Tibial nerve (tissue), 4 donors: ENCODE data around the gene SMAD6. TPM values are rescaled to one million over a fixed set of nuclear protein-coding genes. Genes with fewer than 3 reads are reported as not detected.

Experiments used
- DNase-seq, 2 donors: peaks; one replicate each; pipeline ENCODE4 v3.0.0-alpha.2; 2019; ENCODE audit warnings: low spot score in 2 of 2
- H3K27ac ChIP-seq, 4 donors: fragments of 200-600 bp; sonication (generic) in 3 of 4; one replicate each; pipeline ENCODE4 v1.5.1; 2017 to 2019; ENCODE audit warnings: mild to moderate bottlenecking in 1 of 4
- H3K27me3 ChIP-seq, 2 donors: fragments of 200-600 bp; sonication (generic) in 1 of 2; one replicate each; pipeline versions ENCODE4 v1.5.1 to v1.6.0; 2017 to 2019
- H3K36me3 ChIP-seq, 3 donors: fragments of 200-600 bp; sonication (generic); one replicate each; pipeline ENCODE4 v1.5.1; 2018 to 2019
- H3K4me1 ChIP-seq, 4 donors: fragments of 200-600 bp; sonication (generic) in 3 of 4; one replicate each; pipeline ENCODE4 v1.5.1; 2017 to 2019
- H3K4me3 ChIP-seq, 4 donors: fragments of 200-600 bp; sonication (generic) in 3 of 4; one replicate each; pipeline ENCODE4 v1.5.1; 2017 to 2019; ENCODE audit warnings: mild to moderate bottlenecking in 1 of 4, moderate library complexity in 1 of 4
- H3K9me3 ChIP-seq, 4 donors: fragments of 200-600 bp; sonication (generic) in 3 of 4; one replicate each; pipeline ENCODE4 v1.5.1; 2017 to 2019
- EP300 ChIP-seq, 2 donors: sonication (generic); formaldehyde crosslinking; IDR thresholded peaks; one replicate each; pipeline ENCODE4 v1.6.1; 2017; ENCODE audit warnings: antibody characterized with exemption in 2 of 2, mild to moderate bottlenecking in 1 of 2
- POLR2A ChIP-seq, 2 donors: fragments of 450-650 bp; IDR thresholded peaks; one replicate each; pipeline ENCODE4 v1.6.1; 2017; ENCODE audit warnings: antibody characterized with exemption in 2 of 2, mild to moderate bottlenecking in 2 of 2, moderate library complexity in 2 of 2
- WGBS, 2 donors: methylation state at CpG; one replicate each; pipeline ENCODE4 v1.1.5; 2018; 5-methylcytosine and 5-hydroxymethylcytosine counted together
- total RNA-seq, 4 donors: library from RNA; depleted of rRNA; stranded (reverse); fragments of >200 nt; gene quantifications; one replicate each; pipeline ENCODE4 v1.1.0, GENCODE V29; 2016
- TF ChIP-seq, protein P1 (sequence below), 5 experiments: fragments of 200-600 bp in 3 of 5; fragments of 450-650 bp in 2 of 5; sonication (generic) in 3 of 5; IDR thresholded peaks; one replicate each; pipeline ENCODE4 v1.5.1; 2016 to 2019; ENCODE audit warnings: antibody characterized with exemption in 5 of 5, mild to moderate bottlenecking in 3 of 5, moderate library complexity in 2 of 5

The SMAD6 gene
- total RNA-seq, 4 donors from 2014 or later: 41.9 to 57.2 (median 48.6) TPM

DNA sequence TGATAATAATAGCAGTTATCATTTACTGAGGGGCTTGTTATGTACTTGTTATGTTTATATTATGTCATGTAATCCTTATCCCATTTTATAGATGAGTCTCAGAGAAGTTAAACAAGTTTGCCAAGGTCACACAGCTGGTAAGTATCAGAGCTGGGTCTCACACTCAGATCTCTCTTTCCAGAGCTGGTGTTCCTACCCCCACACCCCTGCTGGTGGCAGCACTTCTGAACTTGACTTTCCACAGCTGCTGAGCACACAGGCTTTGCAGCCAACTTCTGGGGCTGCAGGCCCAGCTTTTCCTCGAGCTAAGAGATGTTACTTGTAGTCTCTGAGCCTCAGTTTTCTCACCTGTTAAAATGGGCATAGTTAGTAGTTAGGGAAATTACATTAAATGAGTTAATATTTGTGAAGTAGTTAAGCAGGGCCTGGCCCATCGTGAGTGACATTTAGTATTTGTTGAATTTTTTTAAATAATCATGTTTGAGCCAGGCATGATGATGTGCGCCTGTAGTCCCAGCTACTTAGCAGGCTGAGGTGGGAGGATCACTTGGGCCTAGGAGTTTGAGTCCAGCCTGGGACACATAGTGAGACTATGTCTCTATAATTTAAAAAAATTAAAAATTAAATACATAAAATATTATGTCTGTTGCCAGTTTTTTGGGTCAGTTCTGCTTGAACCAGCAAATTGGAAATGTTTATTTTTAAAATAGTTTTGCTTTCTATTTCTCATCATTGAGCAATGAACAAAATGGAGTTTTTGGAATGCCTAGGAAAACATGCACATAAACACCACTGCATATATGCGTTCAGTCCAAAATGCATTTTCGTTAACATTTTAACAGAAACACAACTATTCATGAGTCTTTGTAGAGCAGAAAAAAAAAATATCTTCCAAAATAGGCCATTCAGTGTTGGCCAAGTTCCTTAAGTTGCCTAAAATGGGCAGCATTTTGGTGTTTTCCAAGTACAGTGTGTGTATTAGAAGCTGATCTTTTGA lies 87.3 kb downstream of the SMAD6 start:
- TF ChIP-seq, protein P1, sequence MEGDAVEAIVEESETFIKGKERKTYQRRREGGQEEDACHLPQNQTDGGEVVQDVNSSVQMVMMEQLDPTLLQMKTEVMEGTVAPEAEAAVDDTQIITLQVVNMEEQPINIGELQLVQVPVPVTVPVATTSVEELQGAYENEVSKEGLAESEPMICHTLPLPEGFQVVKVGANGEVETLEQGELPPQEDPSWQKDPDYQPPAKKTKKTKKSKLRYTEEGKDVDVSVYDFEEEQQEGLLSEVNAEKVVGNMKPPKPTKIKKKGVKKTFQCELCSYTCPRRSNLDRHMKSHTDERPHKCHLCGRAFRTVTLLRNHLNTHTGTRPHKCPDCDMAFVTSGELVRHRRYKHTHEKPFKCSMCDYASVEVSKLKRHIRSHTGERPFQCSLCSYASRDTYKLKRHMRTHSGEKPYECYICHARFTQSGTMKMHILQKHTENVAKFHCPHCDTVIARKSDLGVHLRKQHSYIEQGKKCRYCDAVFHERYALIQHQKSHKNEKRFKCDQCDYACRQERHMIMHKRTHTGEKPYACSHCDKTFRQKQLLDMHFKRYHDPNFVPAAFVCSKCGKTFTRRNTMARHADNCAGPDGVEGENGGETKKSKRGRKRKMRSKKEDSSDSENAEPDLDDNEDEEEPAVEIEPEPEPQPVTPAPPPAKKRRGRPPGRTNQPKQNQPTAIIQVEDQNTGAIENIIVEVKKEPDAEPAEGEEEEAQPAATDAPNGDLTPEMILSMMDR (IDR thresholded peaks at IDR 0.05): peak in 4 of 5 experiments; percentile 22 to 50 (median 42)
- TF ChIP-seq POLR2A (IDR thresholded peaks at IDR 0.05): no peak
- peak in 1 of 2 donors; percentile 47 for DNase-seq
- no peaks in the 10 kb centered on the region for H3K27me3 ChIP-seq
- H3K9me3 ChIP-seq: no peaks in the 10 kb centered on the region
- H3K4me1 ChIP-seq: peaks cover 0 to 22% (median 10%) of the 10 kb centered on the region in 4 donors
- WGBS, 2 donors: 39 to 46% methylated on average over 5 of the region's 5 CpGs
- H3K4me3 ChIP-seq: no peak overlapping the region
- no peaks in the 10 kb centered on the region for H3K36me3 ChIP-seq
- H3K27ac ChIP-seq: peak overlapping the region in 3 of 4 donors; percentile 62 to 88 (median 75)

DNA sequence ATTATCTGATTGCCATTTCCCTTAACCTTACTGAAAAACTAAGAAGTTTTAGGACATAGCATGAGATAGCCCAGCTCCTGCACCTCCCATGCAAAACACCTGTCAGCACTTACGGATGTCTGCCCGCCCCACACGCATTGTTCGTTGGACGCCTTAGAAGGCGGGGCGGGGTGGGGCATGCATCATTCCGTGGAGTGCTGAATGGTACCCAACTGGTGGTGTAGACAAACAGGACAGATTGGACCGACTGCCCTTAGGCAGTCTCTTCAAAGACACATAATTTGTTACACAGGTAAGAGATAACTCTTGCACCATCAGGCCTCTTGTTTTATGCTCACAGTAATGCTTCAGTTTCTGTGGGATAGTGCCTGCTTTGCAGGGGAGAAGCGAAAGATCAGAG lies 93.8 kb downstream of the SMAD6 start:
- DNase-seq: no peak
- no peak overlapping the region for H3K4me3 ChIP-seq
- 96 to 98% methylated on average over 10 of the region's 10 CpGs for WGBS, 2 donors
- no peaks in the 10 kb centered on the region for H3K9me3 ChIP-seq
- H3K36me3 ChIP-seq: no peaks in the 10 kb centered on the region
- H3K27me3 ChIP-seq: no peaks in the 10 kb centered on the region
- no peak overlapping the region for H3K27ac ChIP-seq
- TF ChIP-seq POLR2A (IDR thresholded peaks at IDR 0.05) (no peak), EP300 (IDR thresholded peaks at IDR 0.05) (no peak)
- TF ChIP-seq, protein P1 (IDR thresholded peaks at IDR 0.05): no peak
- peaks cover 0 to 17% (median 3%) of the 10 kb centered on the region in 4 donors for H3K4me1 ChIP-seq

DNA sequence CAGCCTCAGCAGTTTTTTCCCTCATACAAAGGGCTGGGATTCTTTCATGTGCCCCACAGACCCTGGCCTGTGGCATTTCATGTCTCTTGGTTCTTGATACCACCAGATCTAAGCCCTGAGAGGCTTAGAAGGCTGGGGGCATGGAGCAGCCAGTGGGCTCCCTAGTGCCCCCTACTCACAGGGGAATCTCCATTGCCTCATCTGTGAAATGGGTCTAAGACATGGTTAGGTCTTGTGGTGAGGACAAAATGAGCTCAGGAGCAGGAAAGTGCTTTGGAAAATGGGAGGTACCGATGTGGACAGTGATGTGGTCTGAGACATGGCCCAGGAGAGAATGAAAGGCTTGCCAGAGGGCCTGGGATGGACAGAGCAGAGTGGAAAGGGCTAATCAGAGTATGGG lies 94.3 kb downstream of the SMAD6 start:
- Histone ChIP-seq H3K4me3 (no peak overlapping the region), H3K27me3 (no peaks in the 10 kb centered on the region), H3K9me3 (no peaks in the 10 kb centered on the region), H3K27ac (no peak overlapping the region), H3K4me1 (peaks cover 0 to 22% (median 6%) of the 10 kb centered on the region in 4 donors), H3K36me3 (no peaks in the 10 kb centered on the region)
- no peak for DNase-seq
- no peak for TF ChIP-seq EP300 (IDR thresholded peaks at IDR 0.05)
- TF ChIP-seq, protein P1 (IDR thresholded peaks at IDR 0.05): no peak
- no peak for TF ChIP-seq POLR2A (IDR thresholded peaks at IDR 0.05)
- 96% methylated on average over 1 of the region's 1 CpG for WGBS, 2 donors

DNA sequence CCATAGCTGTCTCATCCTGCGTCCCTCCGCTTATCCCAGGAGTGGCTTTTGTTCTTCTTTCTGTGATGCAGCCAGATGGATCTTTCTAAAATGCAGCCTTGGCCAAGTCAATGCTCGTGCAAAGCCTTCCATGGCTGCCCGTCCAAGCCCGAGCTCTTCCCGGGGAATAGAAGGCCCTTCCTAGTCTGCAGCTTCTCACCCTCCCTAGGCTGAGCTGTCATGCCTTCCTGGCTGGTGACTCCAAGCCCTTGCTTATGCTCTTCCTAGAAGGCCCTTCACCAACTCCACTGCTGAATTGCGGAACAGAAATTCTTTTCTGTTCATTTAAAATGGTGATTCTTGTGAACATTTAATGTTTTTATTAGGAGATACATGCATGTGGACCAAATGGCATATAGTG lies 95.9 kb downstream of the SMAD6 start:
- 84 to 91% methylated on average over 7 of the region's 7 CpGs for WGBS, 2 donors
- TF ChIP-seq EP300 (IDR thresholded peaks at IDR 0.05) (no peak), POLR2A (IDR thresholded peaks at IDR 0.05) (no peak)
- TF ChIP-seq, protein P1 (IDR thresholded peaks at IDR 0.05): no peak
- no peak overlapping the region for H3K27ac ChIP-seq

DNA sequence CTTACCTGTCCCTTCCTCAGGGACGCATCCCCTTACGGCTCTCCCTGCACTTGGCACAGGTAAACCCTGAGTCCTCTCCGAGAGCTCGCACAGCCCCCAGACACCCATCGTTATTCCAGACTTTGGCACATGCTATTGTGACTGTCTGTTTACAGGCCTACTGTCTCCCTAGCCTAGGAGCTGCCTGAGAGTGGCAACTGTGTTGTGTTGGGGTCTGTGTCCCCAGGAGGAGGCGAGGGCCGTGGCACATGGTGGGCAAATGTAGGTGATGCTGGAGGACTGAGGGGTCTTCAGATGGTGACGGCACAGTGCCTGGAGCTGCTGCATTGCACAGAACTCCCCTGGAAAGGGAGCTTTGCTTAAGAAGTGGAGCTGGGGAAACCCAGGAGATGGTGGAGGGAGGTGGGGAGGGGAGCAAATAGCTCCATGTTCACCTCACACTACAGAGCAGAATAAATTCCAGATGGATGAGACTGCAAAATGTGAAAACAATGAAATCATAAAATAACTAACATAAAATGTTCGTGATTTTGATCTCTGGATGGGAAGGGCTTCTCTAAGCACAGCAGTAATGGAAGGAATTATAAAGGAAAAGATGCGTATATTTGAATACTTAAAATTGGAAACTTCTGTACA lies 96.5 kb downstream of the SMAD6 start:
- no peaks in the 10 kb centered on the region for H3K36me3 ChIP-seq
- no peaks in the 10 kb centered on the region for H3K27me3 ChIP-seq
- no peak overlapping the region for H3K27ac ChIP-seq
- H3K4me3 ChIP-seq: no peak overlapping the region
- no peak for TF ChIP-seq POLR2A (IDR thresholded peaks at IDR 0.05)
- no peak for TF ChIP-seq EP300 (IDR thresholded peaks at IDR 0.05)
- TF ChIP-seq, protein P1 (IDR thresholded peaks at IDR 0.05): no peak
- no peaks in the 10 kb centered on the region for H3K9me3 ChIP-seq
- DNase-seq: no peak
- 85% methylated on average over 10 of the region's 10 CpGs for WGBS, 2 donors
- H3K4me1 ChIP-seq: peaks cover 0 to 44% (median 27%) of the 10 kb centered on the region in 4 donors

More for the DNA sequence above, 95.9 kb downstream of the SMAD6 start:
- no peak for DNase-seq
- no peaks in the 10 kb centered on the region for H3K27me3 ChIP-seq
- no peaks in the 10 kb centered on the region for H3K9me3 ChIP-seq
- no peaks in the 10 kb centered on the region for H3K36me3 ChIP-seq
- H3K4me1 ChIP-seq: peaks cover 0 to 38% (median 21%) of the 10 kb centered on the region in 4 donors
- H3K4me3 ChIP-seq: no peak overlapping the region
